Upper lobe of right lung (tissue), 1 donor: ENCODE data around the gene BAZ2A. TPM values are rescaled to one million over a fixed set of nuclear protein-coding genes. Genes with fewer than 3 reads are reported as not detected.

ENCODE experiments used
- ATAC-seq: fragments of 200-7000 bp; cut with Tn5 transposase; one replicate; pipeline ENCODE4 v1.9.1; 2020; ENCODE audit warnings: mild to moderate bottlenecking, moderate library complexity
- DNase-seq: peaks from one replicate; pipeline ENCODE4 v3.0.0-alpha.2; 2020
- H3K27ac ChIP-seq: fragments of 200-600 bp; one replicate; pipeline ENCODE4 v1.8.0; 2022
- H3K27me3 ChIP-seq: fragments of 200-600 bp; one replicate; pipeline ENCODE4 v1.8.0; 2022; ENCODE audit warnings: mild to moderate bottlenecking
- H3K36me3 ChIP-seq: fragments of 200-600 bp; one replicate; pipeline ENCODE4 v1.8.0; 2022
- H3K4me1 ChIP-seq: fragments of 200-600 bp; one replicate; pipeline ENCODE4 v1.8.0; 2022
- H3K4me3 ChIP-seq: fragments of 200-600 bp; one replicate; pipeline ENCODE4 v1.8.0; 2022; ENCODE audit warnings: mild to moderate bottlenecking
- H3K9me3 ChIP-seq: fragments of 200-600 bp; one replicate; pipeline ENCODE4 v1.8.0; 2022
- intact Hi-C: fragments of 100-400 bp; cut with DNase I; formaldehyde crosslinking; loops from one replicate; pipeline ENCODE4 v1.11.0; 2022
- total RNA-seq: library from RNA; stranded (reverse); fragmentation: NEBNext Ultra II Directional; extraction: Animal tissue kit (Norgen Biotek cat#: 25700); gene quantifications from one replicate; pipeline ENCODE4 v1.2.1, GENCODE V29; 2021
- TF ChIP-seq, protein P1 (sequence below): fragments of 200-600 bp; IDR thresholded peaks from one replicate; pipeline ENCODE4 v1.8.0; 2022; ENCODE audit warnings: antibody characterized with exemption
- donor health status: DM: no; HTN: yes; CAD: no; lungs with severe emphysema.

The BAZ2A gene
- total RNA-seq, 1 donor from 2014 or later = 98.5 TPM

DNA sequence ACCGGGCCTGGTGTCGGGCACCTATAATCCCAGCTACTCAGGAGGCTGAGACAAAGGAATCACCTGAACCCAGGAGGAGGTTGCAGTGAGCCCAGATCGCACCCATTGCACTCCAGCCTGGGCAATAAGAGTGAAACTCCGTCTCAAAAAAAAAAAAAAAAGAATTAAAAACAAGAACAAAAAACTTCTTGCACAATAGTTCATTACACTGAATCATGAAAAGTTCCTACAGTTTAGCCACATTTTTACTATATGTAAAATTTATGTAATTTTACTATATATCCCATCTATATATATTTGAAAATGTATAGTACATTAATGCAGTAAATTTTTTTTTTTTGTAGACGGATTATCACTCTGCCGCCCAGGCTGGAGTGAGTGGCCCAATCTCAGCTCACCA lies 11.1 kb upstream of the BAZ2A start:
- ATAC-seq = no peak
- Histone ChIP-seq H3K4me3 (no peak overlapping the region), H3K9me3 (no peaks in the 10 kb centered on the region), H3K27ac (no peak overlapping the region), H3K36me3 (peaks cover 73% of the 10 kb centered on the region), H3K4me1 (peaks cover 30% of the 10 kb centered on the region), H3K27me3 (no peaks in the 10 kb centered on the region)
- intact Hi-C loops = no loop called here
- TF ChIP-seq, protein P1, sequence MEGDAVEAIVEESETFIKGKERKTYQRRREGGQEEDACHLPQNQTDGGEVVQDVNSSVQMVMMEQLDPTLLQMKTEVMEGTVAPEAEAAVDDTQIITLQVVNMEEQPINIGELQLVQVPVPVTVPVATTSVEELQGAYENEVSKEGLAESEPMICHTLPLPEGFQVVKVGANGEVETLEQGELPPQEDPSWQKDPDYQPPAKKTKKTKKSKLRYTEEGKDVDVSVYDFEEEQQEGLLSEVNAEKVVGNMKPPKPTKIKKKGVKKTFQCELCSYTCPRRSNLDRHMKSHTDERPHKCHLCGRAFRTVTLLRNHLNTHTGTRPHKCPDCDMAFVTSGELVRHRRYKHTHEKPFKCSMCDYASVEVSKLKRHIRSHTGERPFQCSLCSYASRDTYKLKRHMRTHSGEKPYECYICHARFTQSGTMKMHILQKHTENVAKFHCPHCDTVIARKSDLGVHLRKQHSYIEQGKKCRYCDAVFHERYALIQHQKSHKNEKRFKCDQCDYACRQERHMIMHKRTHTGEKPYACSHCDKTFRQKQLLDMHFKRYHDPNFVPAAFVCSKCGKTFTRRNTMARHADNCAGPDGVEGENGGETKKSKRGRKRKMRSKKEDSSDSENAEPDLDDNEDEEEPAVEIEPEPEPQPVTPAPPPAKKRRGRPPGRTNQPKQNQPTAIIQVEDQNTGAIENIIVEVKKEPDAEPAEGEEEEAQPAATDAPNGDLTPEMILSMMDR = no peak
- no peak for DNase-seq

DNA sequence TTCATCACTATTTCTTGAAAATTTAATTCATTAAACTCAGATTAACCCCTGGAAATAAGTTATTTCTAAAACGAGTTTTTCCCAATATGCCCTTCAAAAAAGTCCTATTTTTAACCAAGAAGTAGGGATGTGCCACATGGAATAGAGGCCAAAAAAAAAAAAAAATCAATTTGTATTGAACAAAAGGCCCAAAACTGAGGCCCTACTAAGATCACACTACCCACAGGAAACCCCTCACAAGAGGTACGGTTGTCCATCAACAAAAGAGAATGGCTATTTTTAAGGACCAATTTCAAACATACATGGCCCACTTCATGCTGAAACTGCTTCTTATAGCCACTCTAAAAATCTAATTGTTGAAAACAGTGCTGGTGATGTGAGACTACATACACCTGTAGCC lies 7.5 kb upstream of the BAZ2A start:
- intact Hi-C loops = no loop called here
- peak overlapping the region; percentile 92 for H3K27ac ChIP-seq
- TF ChIP-seq, protein P1 = no peak
- DNase-seq (no peak), ATAC-seq (no peak)
- H3K9me3 ChIP-seq = no peaks in the 10 kb centered on the region
- no peaks in the 10 kb centered on the region for H3K27me3 ChIP-seq
- H3K36me3 ChIP-seq = peaks cover 52% of the 10 kb centered on the region
- H3K4me3 ChIP-seq = no peak overlapping the region
- H3K4me1 ChIP-seq = peaks cover 28% of the 10 kb centered on the region

DNA sequence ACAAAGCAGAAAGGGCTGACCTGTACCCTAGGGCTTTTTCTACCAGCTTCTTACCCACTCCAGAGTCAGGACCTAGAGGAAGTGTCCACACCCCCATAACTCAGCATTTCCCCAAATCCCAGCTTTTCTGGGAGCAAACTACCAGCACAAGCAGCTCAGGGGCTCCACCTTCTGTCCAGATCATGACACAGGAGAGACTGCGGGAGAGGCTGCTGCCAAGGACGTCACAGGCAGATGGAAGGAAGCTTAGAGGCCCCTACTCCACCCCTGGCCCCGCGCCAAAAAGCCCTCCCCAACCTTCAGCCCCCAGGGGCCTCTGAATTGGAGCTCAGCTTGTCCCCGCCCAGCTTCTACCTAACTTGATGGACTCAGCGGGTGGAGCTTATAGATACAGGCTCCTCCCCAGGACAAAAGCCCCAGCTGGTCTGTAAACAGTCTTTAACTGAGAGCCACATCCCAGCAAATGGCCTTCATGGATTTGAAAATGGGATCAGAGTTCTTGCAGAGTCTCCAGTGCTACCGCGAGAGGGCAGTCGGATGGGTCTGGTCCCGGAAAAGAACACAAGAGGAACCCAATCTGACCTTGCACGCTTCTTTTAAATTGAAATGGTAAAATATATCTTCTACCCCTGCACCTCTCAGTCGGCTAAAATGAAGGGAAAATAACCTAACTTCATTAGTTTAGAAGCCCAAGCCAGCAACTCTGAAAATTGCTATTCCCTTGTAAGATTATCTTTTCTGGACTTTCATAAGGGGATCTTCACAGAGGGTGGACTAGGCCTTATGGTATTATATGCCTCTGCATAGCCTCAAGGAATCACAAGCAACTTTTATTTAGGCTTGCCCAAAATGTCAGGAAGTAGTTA lies 6.8 kb upstream of the BAZ2A start:
- intact Hi-C loops = no loop called here

DNA sequence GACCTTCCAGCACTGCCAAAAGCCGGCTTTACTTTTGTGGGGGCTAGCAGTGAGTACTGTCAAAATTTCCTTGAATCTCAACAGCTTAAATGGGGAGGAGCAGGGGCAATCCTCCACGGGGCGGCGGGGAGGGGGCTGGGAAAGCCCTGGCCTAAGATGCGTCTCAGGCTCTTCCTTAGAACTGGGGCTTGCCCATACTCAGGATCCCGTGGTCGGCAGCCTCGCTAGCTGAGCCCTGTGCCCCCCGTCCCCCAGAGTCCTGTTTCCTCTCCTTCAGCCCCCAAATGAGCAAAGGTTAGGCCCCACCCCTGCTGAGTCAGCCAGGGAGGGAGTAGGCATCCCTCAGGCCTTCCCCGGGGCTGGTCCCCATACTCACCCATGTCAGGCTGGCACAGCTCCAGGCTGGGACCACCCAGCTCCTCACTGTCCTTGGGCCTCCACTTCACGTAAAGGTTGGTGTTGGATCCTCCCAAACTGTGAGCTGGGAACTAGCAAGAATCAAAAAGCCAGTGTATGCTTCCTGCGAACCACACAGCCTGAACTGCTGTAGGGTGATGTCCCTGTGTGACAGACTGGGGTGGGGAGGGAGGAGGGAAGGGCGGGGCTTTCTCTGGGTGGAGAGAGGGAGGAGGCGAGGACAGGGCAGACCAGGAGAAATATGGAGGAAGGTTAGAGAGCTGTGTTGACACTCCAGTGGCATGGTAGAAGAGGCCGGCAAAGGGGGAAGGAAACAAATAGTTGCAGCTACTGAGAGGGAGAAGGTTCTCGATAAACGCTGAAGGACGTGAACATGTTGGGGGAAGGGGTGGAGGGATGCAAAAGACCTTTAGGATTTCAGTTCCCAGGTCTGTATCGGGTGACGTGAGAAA lies 5.9 kb upstream of the BAZ2A start:
- Histone ChIP-seq H3K9me3 (no peaks in the 10 kb centered on the region), H3K27me3 (no peaks in the 10 kb centered on the region), H3K27ac (peak overlapping the region; percentile 92), H3K4me3 (peak overlapping the region; percentile 87), H3K4me1 (peaks cover 43% of the 10 kb centered on the region), H3K36me3 (peaks cover 36% of the 10 kb centered on the region)
- ATAC-seq = peak; percentile 83
- intact Hi-C loops = no loop called here
- TF ChIP-seq, protein P1 = no peak
- DNase-seq = peak; percentile 92

More for the DNA sequence above, 6.8 kb upstream of the BAZ2A start:
- H3K27ac ChIP-seq = peak overlapping the region; percentile 92
- peak overlapping the region; percentile 87 for H3K4me3 ChIP-seq
- peak; percentile 75 for ATAC-seq
- H3K27me3 ChIP-seq = no peaks in the 10 kb centered on the region
- peaks cover 35% of the 10 kb centered on the region for H3K4me1 ChIP-seq
- peak; percentile 96 for DNase-seq
- TF ChIP-seq, protein P1 = peak; percentile 65
- H3K36me3 ChIP-seq = peaks cover 45% of the 10 kb centered on the region
- H3K9me3 ChIP-seq = no peaks in the 10 kb centered on the region

DNA sequence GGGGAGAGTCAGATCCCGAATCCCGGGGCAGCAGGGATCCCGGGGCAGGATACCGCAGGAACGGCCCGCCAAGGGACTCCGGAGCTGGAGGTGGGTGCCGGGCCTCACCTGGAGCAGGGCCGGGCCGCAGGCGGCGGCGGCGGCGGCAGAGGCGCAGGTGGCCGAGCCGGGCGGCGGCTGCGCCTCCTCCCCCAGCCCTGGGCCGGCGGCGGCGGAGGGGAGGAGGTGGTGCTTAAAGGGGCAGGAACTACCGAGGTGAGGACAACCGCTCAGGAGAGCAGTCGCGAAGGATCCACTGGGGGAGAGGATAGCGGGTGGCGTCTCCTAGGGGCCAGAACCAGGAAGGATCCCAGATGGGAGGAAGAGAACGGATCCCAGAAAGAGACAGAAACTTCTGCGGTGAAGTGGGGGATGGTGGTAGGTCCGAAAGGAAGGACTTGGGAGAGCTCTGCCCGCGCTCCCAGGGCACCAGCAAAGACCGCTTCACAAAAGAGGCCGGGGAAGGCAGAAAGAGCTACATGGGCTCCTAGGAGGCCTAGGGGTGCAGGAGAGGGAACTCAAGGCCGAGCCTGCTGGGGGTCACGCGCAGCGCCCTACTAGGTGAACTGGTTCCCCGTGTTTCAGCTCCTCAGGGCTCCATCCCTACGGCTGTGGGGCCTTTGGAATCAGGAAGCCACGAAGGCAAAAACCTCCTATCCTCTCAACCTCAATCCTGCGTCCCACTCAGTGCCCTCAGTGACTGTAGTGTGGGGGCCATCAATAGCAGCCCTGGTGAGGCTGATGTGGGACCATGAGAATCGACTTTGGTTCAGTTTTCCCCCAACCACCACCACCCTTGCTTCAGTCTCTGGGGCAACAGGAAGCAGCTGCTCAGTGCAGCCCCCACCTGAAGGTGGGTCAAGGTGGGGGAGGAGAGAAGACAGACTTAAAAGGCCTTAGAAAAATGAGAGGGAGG lies 5.0 kb upstream of the BAZ2A start:
- peak; percentile 89 for DNase-seq
- Histone ChIP-seq H3K27ac (peak overlapping the region; percentile 92), H3K27me3 (no peaks in the 10 kb centered on the region), H3K4me1 (peaks cover 51% of the 10 kb centered on the region), H3K9me3 (no peaks in the 10 kb centered on the region), H3K4me3 (peak overlapping the region; percentile 87), H3K36me3 (peaks cover 27% of the 10 kb centered on the region)
- intact Hi-C loops = no loop called here
- ATAC-seq = peak; percentile 64
- TF ChIP-seq, protein P1 = peak; percentile 41
